Kidney glomerular epithelial cell (primary cell): ENCODE results near the gene SFN.
"Not testable (repeated sequence)": the region's sequence is repeated elsewhere in the genome, so short reads cannot be mapped to it uniquely, and the experiment has no call there.

Experiments
- DNase-seq: peaks from one replicate; lab custom pipeline; 2025; lab: John Stamatoyannopoulos, UW

Gene SFN

GRCh38 chr1:26864610-26865480 is 1.9 kb downstream of the SFN start:
- peak; percentile 98 for DNase-seq

GRCh38 chr1:26873097-26873496 is 10.1 kb downstream of the SFN start:
- DNase-seq = not testable (repeated sequence)

- DNase-seq = no peak
Measured at GRCh38 chr1:26874896-26875295, 11.9 kb downstream of the SFN start.

- DNase-seq = no peak
Measured at GRCh38 chr1:26877326-26877725, 14.4 kb downstream of the SFN start.

- DNase-seq = no peak
Measured at GRCh38 chr1:26879793-26880192, 16.8 kb downstream of the SFN start.

- DNase-seq = not testable (repeated sequence)
Measured at GRCh38 chr1:26881611-26882010, 18.7 kb downstream of the SFN start.

GRCh38 chr1:26882696-26883463 is 19.9 kb downstream of the SFN start:
- no peak for DNase-seq

- peak; percentile 34 for DNase-seq
Measured at GRCh38 chr1:26887125-26887524, 24.2 kb downstream of the SFN start.

GRCh38 chr1:26888231-26888630 is 25.3 kb downstream of the SFN start:
- no peak for DNase-seq

GRCh38 chr1:26889551-26890466 is 26.9 kb downstream of the SFN start, which contains the start of gene GPN2:
GPN2 (minus strand) TSS chr1:26890283; CDS start chr1:26890096, 187 bp downstream.
- no peak for DNase-seq

GRCh38 chr1:26890467-26890796 is 27.5 kb downstream of the SFN start:
- DNase-seq = no peak

GRCh38 chr1:26894263-26894662 is 31.3 kb downstream of the SFN start:
- DNase-seq = no peak

GRCh38 chr1:26897351-26897750 is 34.4 kb downstream of the SFN start:
- no peak for DNase-seq

- peak; percentile 94 for DNase-seq
Measured at GRCh38 chr1:26900001-26900814, 37.3 kb downstream of the SFN start, which contains the start of gene GPATCH3. GPATCH3 (minus strand) TSS chr1:26900467; CDS start chr1:26900442, 25 bp downstream.

- no peak for DNase-seq
Measured at GRCh38 chr1:26900815-26901511, 38.0 kb downstream of the SFN start.

GRCh38 chr1:26907071-26907917 is 44.3 kb downstream of the SFN start:
- DNase-seq = peak; percentile 90

- DNase-seq = no peak
Measured at GRCh38 chr1:26909951-26910342, 47.0 kb downstream of the SFN start.

GRCh38 chr1:26910343-26911160 is 47.6 kb downstream of the SFN start:
- DNase-seq = no peak
